GM12878 (cell line): ENCODE measurements around the gene ENAH. TPM values are rescaled to one million over a fixed set of nuclear protein-coding genes. Genes with fewer than 3 reads are reported as not detected.

ENCODE experiments used
- ATAC-seq: fragments of 200-7000 bp; cut with Tn5 transposase; 3 replicates; pipeline ENCODE4 v1.9.1; 2020; ENCODE audit warnings: mild to moderate bottlenecking, moderate library complexity
- BruUV-seq: library from RNA; stranded (reverse); fragments of 400-500 nt; replicated peaks from 2 replicates; lab custom pipeline; 2021; lab: Mats Ljungman, UMichigan
- CTCF ChIA-PET: fragments of 300-600 bp; sonication (Branson Sonifier 250); formaldehyde crosslinking; extraction: SDS; loops from one replicate; lab custom pipeline; 2021; ENCODE audit warnings: inconsistent platforms; lab: Yijun Ruan, JAX
- POLR2A ChIA-PET: fragments of 350-600 bp; formaldehyde crosslinking; extraction: SDS; loops from one replicate; lab custom pipeline; 2021; ENCODE audit warnings: inconsistent platforms; lab: Charles Lee
- RAD21 ChIA-PET: fragments of 300-600 bp; sonication (Branson Sonifier 250); formaldehyde crosslinking; loops from one replicate; lab custom pipeline; 2023; ENCODE audit warnings: antibody characterized with exemption; ENCODE audit not compliant: unreplicated experiment; lab: Charles Lee
- SMC1A ChIA-PET: fragments of 300-600 bp; sonication (Branson Sonifier 250); formaldehyde crosslinking; loops from one replicate; lab custom pipeline; 2023; ENCODE audit not compliant: unreplicated experiment, uncharacterized antibody; lab: Charles Lee
- DNase-seq: peaks from one replicate; pipeline ENCODE4 v3.0.0-alpha.2; 2011; ENCODE audit warnings: low read depth, low spot score
- FAIRE-seq: peaks from 3 replicates; lab custom pipeline; 2011; peaks lifted over from hg19 to GRCh38; lab: Jason Lieb, UNC
- H2AFZ ChIP-seq: 2 replicates; pipeline ENCODE4 v1.6.0; 2011; ENCODE audit warnings: low read depth, low read length, control low read depth; ENCODE audit not compliant: control insufficient read depth
- H3K27ac ChIP-seq: 2 replicates; pipeline ENCODE4 v1.5.1; 2011; ENCODE audit warnings: control low read depth; ENCODE audit not compliant: control insufficient read depth, insufficient read depth
- H3K27me3 ChIP-seq, 2 experiments: replicated peaks in 1 of 2; 2 replicates each; pipeline versions ENCODE4 v1.6.0 to v1.6.1; 2011; ENCODE audit warnings: low read length in 1 of 2; ENCODE audit not compliant: control insufficient read depth in 2 of 2, insufficient read depth in 2 of 2
- H3K36me3 ChIP-seq, 2 experiments: 2 replicates each; pipeline ENCODE4 v1.5.1; 2011; ENCODE audit warnings: low read length in 1 of 2; ENCODE audit not compliant: control insufficient read depth in 2 of 2, insufficient read depth in 2 of 2
- H3K4me1 ChIP-seq: 2 replicates; pipeline ENCODE4 v1.6.1; 2011; ENCODE audit warnings: mild to moderate bottlenecking, low read length, moderate library complexity, mixed read lengths; ENCODE audit not compliant: control insufficient read depth, insufficient read depth
- H3K4me2 ChIP-seq: 2 replicates; pipeline ENCODE4 v1.6.0; 2011; ENCODE audit warnings: control low read depth; ENCODE audit not compliant: control insufficient read depth, insufficient read depth
- H3K4me3 ChIP-seq: fragments of 200-600 bp; sonication (generic); 2 replicates; pipeline ENCODE4 v1.5.1; 2016
- H3K79me2 ChIP-seq: 2 replicates; pipeline ENCODE4 v1.6.0; 2011; ENCODE audit warnings: low read length; ENCODE audit not compliant: control insufficient read depth, insufficient read depth
- H3K9ac ChIP-seq: 2 replicates; pipeline ENCODE4 v1.8.0; 2011; ENCODE audit warnings: low read length, control low read depth, mixed read lengths; ENCODE audit not compliant: control insufficient read depth, insufficient read depth
- H3K9me3 ChIP-seq: replicated peaks from 3 replicates; pipeline ENCODE4 v1.5.1; 2011; ENCODE audit warnings: mild to moderate bottlenecking, low read length; ENCODE audit not compliant: control insufficient read depth, insufficient read depth
- H4K20me1 ChIP-seq: 2 replicates; pipeline ENCODE4 v1.6.0; 2011; ENCODE audit not compliant: control insufficient read depth, insufficient read depth
- ATF2 ChIP-seq: IDR thresholded peaks from 2 replicates; pipeline ENCODE4 v1.6.1; 2012; ENCODE audit warnings: low read length, inconsistent platforms
- EED ChIP-seq: sonication (generic); IDR thresholded peaks from 2 replicates; pipeline ENCODE4 v1.6.1; 2016; ENCODE audit warnings: antibody characterized with exemption, low read depth
- IKZF2 ChIP-seq, 2 experiments: fragments of 450-650 bp; IDR thresholded peaks; 2 replicates each; pipeline ENCODE4 v1.6.1; 2017; ENCODE audit warnings: mild to moderate bottlenecking in 2 of 2, moderate library complexity in 2 of 2
- KAT2A ChIP-seq: conservative IDR thresholded peaks from 2 replicates; pipeline ENCODE4 v1.6.1; 2011; ENCODE audit warnings: low read depth, low read length; ENCODE audit not compliant: control insufficient read depth
- MEF2A ChIP-seq: IDR thresholded peaks from 2 replicates; pipeline ENCODE4 v1.6.1; 2011; ENCODE audit warnings: low read depth, mild to moderate bottlenecking, low read length, moderate library complexity; ENCODE audit not compliant: insufficient read depth
- REST ChIP-seq: IDR thresholded peaks from 2 replicates; pipeline ENCODE4 v1.6.1; 2012; ENCODE audit warnings: mild to moderate bottlenecking, low read depth, low read length
- SRF ChIP-seq, 2 experiments: IDR thresholded peaks; 2 replicates each; pipeline ENCODE4 v1.6.1; 2011; ENCODE audit warnings: low read depth in 2 of 2, low read length in 2 of 2, mild to moderate bottlenecking in 1 of 2, moderate library complexity in 1 of 2
- TARDBP ChIP-seq: IDR thresholded peaks from 2 replicates; pipeline ENCODE4 v1.6.1; 2016; ENCODE audit warnings: borderline replicate concordance
- ZNF274 ChIP-seq: IDR thresholded peaks from one replicate; pipeline ENCODE4 v1.8.0; 2011; ENCODE audit not compliant: insufficient read length, insufficient read depth
- WGBS: methylation state at CpG from one replicate; pipeline ENCODE4 v1.1.6; 2016; ENCODE audit warnings: low lambda C conversion rate; ENCODE audit not compliant: insufficient replicate concordance, insufficient coverage; ENCODE audit errors: missing lambda C conversion rate; 5-methylcytosine and 5-hydroxymethylcytosine counted together
- in situ Hi-C: fragments of 300-500 bp; cut with MboI; formaldehyde crosslinking; loops from 9 replicates; pipeline ENCODE4 v1.14.3; 2018; ENCODE audit warnings: mixed read lengths
- intact Hi-C: fragments of 100-400 bp; cut with micrococcal nuclease; formaldehyde crosslinking; loops from one replicate; pipeline ENCODE4 v1.14.2; 2022; ENCODE audit not compliant: unreplicated experiment
- polyA plus RNA-seq, 11 experiments: library from polyadenylated mRNA; depleted of rRNA in 4 of 11; unstranded in 6 of 11; stranded (reverse) in 5 of 11; fragments of >200 nt; fragmentation: Nextera tagmentation in 4 of 11; fragmentation: Illumina TruSeq in 1 of 11; extraction: Ambion mirVana in 4 of 11; extraction: Trizol in 1 of 11; gene quantifications; 1 replicate in 1 of 11; 2 replicates in 10 of 11; pipeline versions ENCODE4 v1.2.1 to v1.2.3, GENCODE V29; 2011 to 2016; ENCODE audit warnings: inconsistent platforms in 2 of 11, missing spikeins in 2 of 11, low read depth in 1 of 11
- total RNA-seq, 4 experiments: library from RNA; depleted of rRNA in 3 of 4; stranded (reverse); fragments of >200 nt in 3 of 4; fragmentation: Illumina TruSeq in 1 of 4; extraction: Trizol in 1 of 4; gene quantifications; 2 replicates each; pipeline versions ENCODE4 v1.2.1 to v1.2.3, GENCODE V29; 2013 to 2021

The ENAH gene
- total and polyA plus RNA-seq, 10 of the 15 experiments (the other 5 are each of a cell fraction or from before 2014, with no cell fraction given): under 0.01 to 0.62 (median 0.06) TPM; not detected in 5

- Histone ChIP-seq H3K4me1 (peaks cover 12% of the 10 kb centered on the region), H3K9ac (no peak overlapping the region), H3K4me3 (no peak overlapping the region), H3K79me2 (no peaks in the 10 kb centered on the region), H4K20me1 (no peaks in the 10 kb centered on the region), H3K36me3 (no peaks in the 10 kb centered on the region), H3K27me3 (0 out of 4 replicates have a peak, but pooled peaks cover 0 to 2% of the 10 kb centered on the region in 2 experiments), H3K9me3 (no peaks in the 10 kb centered on the region), H3K4me2 (no peak overlapping the region), H2AFZ (no peak overlapping the region), H3K27ac (no peak overlapping the region)
- RAD21 ChIA-PET: interaction anchor here (2.0 kb wide), 1 partner anchor 7 kb away, joined by 6 read pairs; no protein-coding TSS in a partner anchor
- FAIRE-seq (no peak), ATAC-seq (no peak), DNase-seq (no peak)
- intact Hi-C loops (no loop called here), in situ Hi-C loops (no loop called here)
- BruUV-seq: no TSS peak
- WGBS: 34% methylated on average over 23 of the region's 23 CpGs
- CTCF ChIA-PET: interaction anchor here (1.3 to 1.8 kb wide), 2 partner anchors 9 to 22 kb away, joined by 5 to 6 read pairs; no protein-coding TSS in a partner anchor
- TF ChIP-seq SRF (IDR thresholded peaks at IDR 0.05; ENCODE audit: low read depth in 2 of 2, low read length in 2 of 2): no peak
- SMC1A ChIA-PET: interaction anchor here (1.5 to 1.6 kb wide), 2 partner anchors 10 to 507 kb away, joined by 3 to 4 read pairs; no protein-coding TSS in a partner anchor
- POLR2A ChIA-PET: interaction anchor here (0.5 kb wide), 1 partner anchor 35 kb away, joined by 3 read pairs; no protein-coding TSS in a partner anchor
These were observed 168.9 kb downstream of the ENAH start for GRCh38 chr1:225483818-225484656.

- H2AFZ ChIP-seq: no peak overlapping the region
- no peak for FAIRE-seq
- no peak overlapping the region for H3K27ac ChIP-seq
- H3K4me2 ChIP-seq: no peak overlapping the region
- no peaks in the 10 kb centered on the region for H3K9me3 ChIP-seq
- SMC1A ChIA-PET: interaction anchor here (0.6 to 1.8 kb wide), 5 partner anchors 10 to 394 kb away, joined by 3 to 5 read pairs (median 4); no protein-coding TSS in a partner anchor
- no peak overlapping the region for H3K4me3 ChIP-seq
- H3K4me1 ChIP-seq: peaks cover 18% of the 10 kb centered on the region
- CTCF ChIA-PET: interaction anchor here (0.7 to 2.5 kb wide), 10 partner anchors 10 to 479 kb away, joined by 3 to 11 read pairs (median 4); partner anchors contain the start of gene TMEM63A
- no peak for TF ChIP-seq KAT2A
- TF ChIP-seq ATF2: no peak
- TF ChIP-seq REST: no peak
- TF ChIP-seq EED: no peak
- no peak for TF ChIP-seq TARDBP
- no peak for TF ChIP-seq ZNF274
- TF ChIP-seq IKZF2 (IDR thresholded peaks at IDR 0.05): no peak
- TF ChIP-seq MEF2A: no peak
- TF ChIP-seq, all 136 proteins: peak for 0
- BruUV-seq: no TSS peak
- Histone ChIP-seq H3K79me2 (no peaks in the 10 kb centered on the region), H4K20me1 (no peaks in the 10 kb centered on the region), H3K27me3 (0 out of 4 replicates have a peak, but pooled peaks cover 0 to 2% of the 10 kb centered on the region in 2 experiments), H3K9ac (no peak overlapping the region), H3K36me3 (no peaks in the 10 kb centered on the region)
- ATAC-seq (no peak), DNase-seq (no peak)
- in situ Hi-C loops (no loop called here), intact Hi-C loops (no loop called here)
- 55% methylated on average over 10 of the region's 10 CpGs for WGBS
- ChIA-PET POLR2A (no interaction called here), RAD21 (interaction anchor here (0.9 to 1.5 kb wide), 4 partner anchors 21 to 496 kb away, joined by 3 read pairs; no protein-coding TSS in a partner anchor)
These were observed 170.4 kb downstream of the ENAH start for GRCh38 chr1:225482421-225482950.
